Measurements from ENCODE around the gene TXNRD2.

Gene TXNRD2

GRCh38 chr22:19974935-19975706, 33.5 kb upstream of the TXNRD2 start:
- Mint-ChIP-seq H3K9me3 (no peaks in the 10 kb centered on the region), H3K27me3 (no peaks in the 10 kb centered on the region), H3K4me3 (no peak overlapping the region), H3K4me1 (ENCODE audit: low read depth in 2 of 2) (peaks cover 13 to 24% of the 10 kb centered on the region in 2 donors), H3K27ac (peak overlapping the region; percentile 12 to 87), H3K36me3 (ENCODE audit: insufficient read depth) (peaks cover 7% of the 10 kb centered on the region)
- DNase-seq: no peak
- no peak for ATAC-seq (replicated peaks)

GRCh38 chr22:19974268-19974861, 32.7 kb upstream of the TXNRD2 start:
- Mint-ChIP-seq H3K4me3 (no peak overlapping the region), H3K9me3 (no peaks in the 10 kb centered on the region), H3K27ac (peak overlapping the region; percentile 79 to 87), H3K36me3 (ENCODE audit: insufficient read depth) (peaks cover 7% of the 10 kb centered on the region), H3K4me1 (ENCODE audit: low read depth in 2 of 2) (peaks cover 13 to 24% of the 10 kb centered on the region in 2 donors), H3K27me3 (no peaks in the 10 kb centered on the region)
- DNase-seq (no peak), ATAC-seq (replicated peaks) (peak; percentile 53)

- no peak for DNase-seq
- Mint-ChIP-seq H3K4me3 (no peak overlapping the region), H3K4me1 (ENCODE audit: low read depth in 2 of 2) (peaks cover 13 to 24% of the 10 kb centered on the region in 2 donors)
Observed at GRCh38 chr22:19973551-19974267, 32.1 kb upstream of the TXNRD2 start.

GRCh38 chr22:19972652-19973550, 31.3 kb upstream of the TXNRD2 start:
- ATAC-seq (replicated peaks): no peak
- Mint-ChIP-seq H3K27ac (no peak overlapping the region), H3K36me3 (ENCODE audit: insufficient read depth) (peaks cover 10% of the 10 kb centered on the region), H3K4me3 (no peak overlapping the region), H3K9me3 (no peaks in the 10 kb centered on the region), H3K27me3 (no peaks in the 10 kb centered on the region), H3K4me1 (ENCODE audit: low read depth in 2 of 2) (peaks cover 13 to 24% of the 10 kb centered on the region in 2 donors)
- DNase-seq: no peak

More at GRCh38 chr22:19973551-19974267, 32.1 kb upstream of the TXNRD2 start:
- peaks cover 10% of the 10 kb centered on the region for H3K36me3 Mint-ChIP-seq (ENCODE audit: insufficient read depth)
- no peaks in the 10 kb centered on the region for H3K27me3 Mint-ChIP-seq
- ATAC-seq (replicated peaks): no peak
- H3K9me3 Mint-ChIP-seq: no peaks in the 10 kb centered on the region
- peak overlapping the region; percentile 22 to 79 for H3K27ac Mint-ChIP-seq

- Mint-ChIP-seq H3K9me3 (no peaks in the 10 kb centered on the region), H3K4me3 (no peak overlapping the region), H3K4me1 (ENCODE audit: low read depth in 2 of 2) (peaks cover 13 to 24% of the 10 kb centered on the region in 2 donors), H3K27ac (no peak overlapping the region), H3K36me3 (ENCODE audit: insufficient read depth) (peaks cover 14% of the 10 kb centered on the region), H3K27me3 (no peaks in the 10 kb centered on the region)
- DNase-seq: no peak
- ATAC-seq (replicated peaks): no peak
Observed at GRCh38 chr22:19972251-19972650, 30.6 kb upstream of the TXNRD2 start.

GRCh38 chr22:19971276-19972124, 29.9 kb upstream of the TXNRD2 start:
- Mint-ChIP-seq H3K36me3 (ENCODE audit: insufficient read depth) (peaks cover 17% of the 10 kb centered on the region), H3K9me3 (no peaks in the 10 kb centered on the region), H3K4me1 (ENCODE audit: low read depth in 2 of 2) (peaks cover 13 to 24% of the 10 kb centered on the region in 2 donors), H3K27me3 (no peaks in the 10 kb centered on the region), H3K27ac (no peak overlapping the region), H3K4me3 (peak overlapping the region in 1 of 2 donors; percentile 38)
- no peak for DNase-seq
- ATAC-seq (replicated peaks): peak; percentile 45

- H3K4me3 Mint-ChIP-seq: peak overlapping the region in 1 of 2 donors; percentile 29
- no peaks in the 10 kb centered on the region for H3K9me3 Mint-ChIP-seq
- H3K27ac Mint-ChIP-seq: peak overlapping the region in 1 of 2 donors; percentile 86
- DNase-seq (peak; percentile 80 to 85 (median 81)), ATAC-seq (replicated peaks) (peak; percentile 78)
- H3K36me3 Mint-ChIP-seq (ENCODE audit: insufficient read depth): peaks cover 17% of the 10 kb centered on the region
- peaks cover 13 to 24% of the 10 kb centered on the region in 2 donors for H3K4me1 Mint-ChIP-seq (ENCODE audit: low read depth in 2 of 2)
- no peaks in the 10 kb centered on the region for H3K27me3 Mint-ChIP-seq
Observed at GRCh38 chr22:19970479-19971275, 29.1 kb upstream of the TXNRD2 start.

GRCh38 chr22:19970031-19970478, 28.4 kb upstream of the TXNRD2 start:
- Mint-ChIP-seq H3K36me3 (ENCODE audit: insufficient read depth) (peaks cover 14% of the 10 kb centered on the region), H3K27me3 (no peaks in the 10 kb centered on the region), H3K4me1 (ENCODE audit: low read depth in 2 of 2) (peaks cover 12 to 21% of the 10 kb centered on the region in 2 donors), H3K27ac (peak overlapping the region in 1 of 2 donors; percentile 86), H3K9me3 (no peaks in the 10 kb centered on the region), H3K4me3 (no peak overlapping the region)
- DNase-seq (no peak), ATAC-seq (replicated peaks) (no peak)

GRCh38 chr22:19969141-19969928, 27.7 kb upstream of the TXNRD2 start:
- H3K9me3 Mint-ChIP-seq: no peaks in the 10 kb centered on the region
- no peaks in the 10 kb centered on the region for H3K27me3 Mint-ChIP-seq
- DNase-seq (no peak), ATAC-seq (replicated peaks) (no peak)
- H3K36me3 Mint-ChIP-seq (ENCODE audit: insufficient read depth): peaks cover 14% of the 10 kb centered on the region
- no peak overlapping the region for H3K27ac Mint-ChIP-seq
- H3K4me3 Mint-ChIP-seq: no peak overlapping the region
- peaks cover 9 to 15% of the 10 kb centered on the region in 2 donors for H3K4me1 Mint-ChIP-seq (ENCODE audit: low read depth in 2 of 2)

- ATAC-seq (replicated peaks): no peak
- Mint-ChIP-seq H3K36me3 (ENCODE audit: insufficient read depth) (peaks cover 14% of the 10 kb centered on the region), H3K4me1 (ENCODE audit: low read depth in 2 of 2) (peaks cover 9 to 12% of the 10 kb centered on the region in 2 donors), H3K27me3 (no peaks in the 10 kb centered on the region), H3K9me3 (no peaks in the 10 kb centered on the region), H3K27ac (no peak overlapping the region), H3K4me3 (no peak overlapping the region)
- no peak for DNase-seq
Observed at GRCh38 chr22:19968450-19968891, 26.9 kb upstream of the TXNRD2 start.

- Mint-ChIP-seq H3K36me3 (ENCODE audit: insufficient read depth) (peaks cover 14% of the 10 kb centered on the region), H3K4me1 (ENCODE audit: low read depth in 2 of 2) (peaks cover 9 to 14% of the 10 kb centered on the region in 2 donors), H3K9me3 (no peaks in the 10 kb centered on the region), H3K27me3 (no peaks in the 10 kb centered on the region), H3K27ac (no peak overlapping the region), H3K4me3 (no peak overlapping the region)
- DNase-seq (no peak), ATAC-seq (replicated peaks) (no peak)
Observed at GRCh38 chr22:19967850-19968449, 26.3 kb upstream of the TXNRD2 start.

Data from effector memory CD8-positive, alpha-beta T cell (primary cell).